Natural killer cell (primary cell): ENCODE results near the gene APOL6. TPM values are rescaled to one million over a fixed set of nuclear protein-coding genes. Genes with fewer than 3 reads are reported as not detected.

Experiments used
- ATAC-seq, 3 donors: fragments of 150-1000 bp in 2 of 3; fragments of 200-7000 bp in 1 of 3; cut with Tn5 transposase; 1 replicate in 1 of 3; 2 replicates in 2 of 3; pipeline ENCODE4 v1.10.0; 2021; ENCODE audit warnings: mild to moderate bottlenecking in 2 of 3, moderate library complexity in 2 of 3
- DNase-seq, 2 donors: peaks; one replicate each; pipeline versions ENCODE4 v3.0.0 to v3.0.0-alpha.2; 2013 to 2021; ENCODE audit warnings: mixed read lengths in 1 of 2
- H3K27ac ChIP-seq: one replicate; pipeline ENCODE4 v1.5.1; 2013; ENCODE audit warnings: mild to moderate bottlenecking, low read length
- H3K27me3 ChIP-seq: one replicate; pipeline ENCODE4 v1.6.1; 2013; ENCODE audit warnings: low read length; ENCODE audit not compliant: control insufficient read depth, insufficient read depth
- H3K36me3 ChIP-seq: one replicate; pipeline ENCODE4 v1.6.1; 2013; ENCODE audit warnings: low read length; ENCODE audit not compliant: control insufficient read depth, insufficient read depth
- H3K4me1 ChIP-seq: one replicate; pipeline ENCODE4 v1.6.1; 2013; ENCODE audit warnings: low read length; ENCODE audit not compliant: control insufficient read depth, insufficient read depth
- H3K4me3 ChIP-seq: one replicate; pipeline ENCODE4 v1.5.1; 2013; ENCODE audit warnings: low read length
- H3K9me3 ChIP-seq: one replicate; pipeline ENCODE4 v1.6.1; 2013; ENCODE audit warnings: low read length; ENCODE audit not compliant: control insufficient read depth, insufficient read depth
- H3K27ac Mint-ChIP-seq, 2 donors: one replicate each; pipeline ENCODE4 v1.8.0; 2022; ENCODE audit warnings: mild to moderate bottlenecking in 2 of 2, mixed read lengths in 2 of 2, moderate library complexity in 1 of 2
- H3K27me3 Mint-ChIP-seq, 2 donors: one replicate each; pipeline ENCODE4 v1.8.0; 2022; ENCODE audit warnings: low read depth in 2 of 2, mixed read lengths in 2 of 2
- H3K36me3 Mint-ChIP-seq: one replicate; pipeline ENCODE4 v1.8.0; 2022; ENCODE audit warnings: mixed read lengths
- H3K4me1 Mint-ChIP-seq, 2 donors: one replicate each; pipeline ENCODE4 v1.8.0; 2022; ENCODE audit warnings: mixed read lengths in 2 of 2
- H3K4me3 Mint-ChIP-seq: one replicate; pipeline ENCODE4 v1.8.0; 2022; ENCODE audit warnings: mild to moderate bottlenecking, moderate library complexity, mixed read lengths
- H3K9me3 Mint-ChIP-seq, 2 donors: one replicate each; pipeline ENCODE4 v1.8.0; 2022; ENCODE audit warnings: mixed read lengths in 2 of 2
- CTCF ChIP-seq: fragments of 200-600 bp; IDR thresholded peaks from one replicate; pipeline ENCODE4 v1.8.0; 2022; ENCODE audit warnings: antibody characterized with exemption
- WGBS: methylation state at CpG from one replicate; pipeline ENCODE4 v1.1.7; 2013; ENCODE audit warnings: missing lambda C conversion rate; ENCODE audit not compliant: insufficient coverage; 5-methylcytosine and 5-hydroxymethylcytosine counted together
- intact Hi-C: fragments of 100-400 bp; cut with micrococcal nuclease; formaldehyde crosslinking; loops from one replicate; pipeline ENCODE4 v1.14.2; 2022
- total RNA-seq, 4 donors: library from RNA; stranded (reverse); fragments of 120-200 nt in 1 of 4; gene quantifications; one replicate each; pipeline versions ENCODE4 v1.2.3 to v1.2.4, GENCODE V29; 2013 to 2022

APOL6 gene
- total RNA-seq, 3 donors from 2014 or later (not counting 1 experiment from before 2014, with no cell fraction given): 116 to 138 (median 122) TPM

- H3K36me3 Mint-ChIP-seq: no peaks in the 10 kb centered on the region
- H3K36me3 ChIP-seq: no peaks in the 10 kb centered on the region
- H3K4me1 Mint-ChIP-seq: no peaks in the 10 kb centered on the region
- ATAC-seq: peak in 1 of 3 donors; percentile 38
- intact Hi-C loops: no loop called here
- H3K9me3 Mint-ChIP-seq: no peaks in the 10 kb centered on the region
- peaks cover 15% of the 10 kb centered on the region for H3K4me1 ChIP-seq
- no peak overlapping the region for H3K4me3 ChIP-seq
- TF ChIP-seq CTCF: no peak
- H3K27me3 ChIP-seq: no peaks in the 10 kb centered on the region
- no peaks in the 10 kb centered on the region for H3K9me3 ChIP-seq
- peaks cover under 1 to 2% of the 10 kb centered on the region in 2 donors for H3K27me3 Mint-ChIP-seq
- 100% methylated on average over 5 of the region's 5 CpGs for WGBS
- DNase-seq: no peak
- no peak overlapping the region for H3K27ac Mint-ChIP-seq
- no peak overlapping the region for H3K27ac ChIP-seq
- H3K4me3 Mint-ChIP-seq: no peak overlapping the region
Measured at GRCh38 chr22:35601013-35601580, 47.1 kb upstream of the APOL6 start.

GRCh38 chr22:35601743-35602615 is 46.3 kb upstream of the APOL6 start:
- no peaks in the 10 kb centered on the region for H3K27me3 ChIP-seq
- no peak for TF ChIP-seq CTCF
- H3K4me1 ChIP-seq: peaks cover 15% of the 10 kb centered on the region
- H3K27ac Mint-ChIP-seq: no peak overlapping the region
- H3K9me3 ChIP-seq: no peaks in the 10 kb centered on the region
- H3K9me3 Mint-ChIP-seq: no peaks in the 10 kb centered on the region
- H3K4me3 Mint-ChIP-seq: no peak overlapping the region
- H3K27ac ChIP-seq: no peak overlapping the region
- H3K36me3 ChIP-seq: no peaks in the 10 kb centered on the region
- intact Hi-C loops: no loop called here
- no peaks in the 10 kb centered on the region for H3K36me3 Mint-ChIP-seq
- H3K4me1 Mint-ChIP-seq: no peaks in the 10 kb centered on the region
- 55% methylated on average over 9 of the region's 9 CpGs for WGBS
- DNase-seq (peak in 1 of 2 donors; percentile 22), ATAC-seq (peak in 2 of 3 donors; percentile 26 to 46)
- no peak overlapping the region for H3K4me3 ChIP-seq
- H3K27me3 Mint-ChIP-seq: peaks cover 2 to 8% of the 10 kb centered on the region in 2 donors

- H3K9me3 ChIP-seq: no peaks in the 10 kb centered on the region
- no peak overlapping the region for H3K4me3 Mint-ChIP-seq
- 37% methylated on average over 9 of the region's 9 CpGs for whole genome bisulfite sequencing
- H3K27ac Mint-ChIP-seq: no peak overlapping the region
- ATAC-seq: no peak
- H3K4me1 ChIP-seq: peaks cover 15% of the 10 kb centered on the region
- DNase-seq: no peak
- TF ChIP-seq CTCF: no peak
- no peaks in the 10 kb centered on the region for H3K36me3 Mint-ChIP-seq
- H3K27me3 Mint-ChIP-seq: peaks cover 10 to 28% of the 10 kb centered on the region in 2 donors
- H3K36me3 ChIP-seq: no peaks in the 10 kb centered on the region
- no peaks in the 10 kb centered on the region for H3K9me3 Mint-ChIP-seq
- no peaks in the 10 kb centered on the region for H3K27me3 ChIP-seq
- no peak overlapping the region for H3K4me3 ChIP-seq
- intact Hi-C loops: no loop called here
- no peak overlapping the region for H3K27ac ChIP-seq
- H3K4me1 Mint-ChIP-seq: no peaks in the 10 kb centered on the region
Measured at GRCh38 chr22:35604621-35605368, 43.5 kb upstream of the APOL6 start.
